Uterus (tissue), 2 donors: ENCODE measurements around the gene LKAAEAR1.

Experiments
- POLR2A ChIP-seq, 2 donors: fragments of 450-650 bp; IDR thresholded peaks; one replicate each; pipeline ENCODE4 v1.6.1; 2016; ENCODE audit warnings: antibody characterized with exemption in 2 of 2, mild to moderate bottlenecking in 1 of 2, moderate library complexity in 1 of 2
- TF ChIP-seq, protein P1 (sequence below), 4 experiments: fragments of 200-600 bp in 2 of 4; fragments of 450-650 bp in 2 of 4; sonication (generic) in 2 of 4; IDR thresholded peaks; one replicate each; pipeline ENCODE4 v1.5.1; 2016 to 2019; ENCODE audit warnings: antibody characterized with exemption in 4 of 4, mild to moderate bottlenecking in 2 of 4, moderate library complexity in 1 of 4

GRCh38 chr20:64051033-64051452, 33.2 kb downstream of the LKAAEAR1 start:
- TF ChIP-seq, protein P1, sequence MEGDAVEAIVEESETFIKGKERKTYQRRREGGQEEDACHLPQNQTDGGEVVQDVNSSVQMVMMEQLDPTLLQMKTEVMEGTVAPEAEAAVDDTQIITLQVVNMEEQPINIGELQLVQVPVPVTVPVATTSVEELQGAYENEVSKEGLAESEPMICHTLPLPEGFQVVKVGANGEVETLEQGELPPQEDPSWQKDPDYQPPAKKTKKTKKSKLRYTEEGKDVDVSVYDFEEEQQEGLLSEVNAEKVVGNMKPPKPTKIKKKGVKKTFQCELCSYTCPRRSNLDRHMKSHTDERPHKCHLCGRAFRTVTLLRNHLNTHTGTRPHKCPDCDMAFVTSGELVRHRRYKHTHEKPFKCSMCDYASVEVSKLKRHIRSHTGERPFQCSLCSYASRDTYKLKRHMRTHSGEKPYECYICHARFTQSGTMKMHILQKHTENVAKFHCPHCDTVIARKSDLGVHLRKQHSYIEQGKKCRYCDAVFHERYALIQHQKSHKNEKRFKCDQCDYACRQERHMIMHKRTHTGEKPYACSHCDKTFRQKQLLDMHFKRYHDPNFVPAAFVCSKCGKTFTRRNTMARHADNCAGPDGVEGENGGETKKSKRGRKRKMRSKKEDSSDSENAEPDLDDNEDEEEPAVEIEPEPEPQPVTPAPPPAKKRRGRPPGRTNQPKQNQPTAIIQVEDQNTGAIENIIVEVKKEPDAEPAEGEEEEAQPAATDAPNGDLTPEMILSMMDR (IDR thresholded peaks at IDR 0.05) = no peak
- no peak for TF ChIP-seq POLR2A (IDR thresholded peaks at IDR 0.05)
